AG04450 (cell line): ENCODE data around the gene MGLL. TPM values are rescaled to one million over a fixed set of nuclear protein-coding genes. Genes with fewer than 3 reads are reported as not detected.

ENCODE experiments used
- CTCF ChIA-PET: fragments of 300-600, 350-600 bp; formaldehyde crosslinking; extraction: SDS; loops from one replicate; lab custom pipeline; 2022; ENCODE audit warnings: antibody characterized with exemption, inconsistent platforms; lab: Charles Lee
- POLR2A ChIA-PET: fragments of 350-600 bp; formaldehyde crosslinking; extraction: SDS; loops from one replicate; lab custom pipeline; 2021; ENCODE audit warnings: antibody characterized with exemption, inconsistent platforms; lab: Yijun Ruan, JAX
- DNase-seq: peaks from one replicate; pipeline ENCODE4 v3.0.0-alpha.2; 2011; ENCODE audit warnings: low read depth, low spot score
- H3K27ac ChIP-seq: one replicate; pipeline ENCODE4 v1.5.1; 2012; ENCODE audit warnings: low read depth, low read length, control low read depth
- H3K27me3 ChIP-seq: one replicate; pipeline ENCODE4 v1.6.0; 2012; ENCODE audit warnings: low read length; ENCODE audit not compliant: control insufficient read depth, insufficient read depth
- H3K4me3 ChIP-seq: 2 replicates; pipeline ENCODE4 v1.5.1; 2011; ENCODE audit warnings: mild to moderate bottlenecking, low read depth, low read length, control low read depth
- H3K9me3 ChIP-seq: 2 replicates; pipeline ENCODE4 v1.5.1; 2012; ENCODE audit warnings: low read length; ENCODE audit not compliant: control insufficient read depth, insufficient read depth
- CTCF ChIP-seq: IDR thresholded peaks from 2 replicates; pipeline ENCODE4 v1.5.1; 2011; ENCODE audit warnings: low read depth, low read length, control low read depth, inconsistent platforms
- polyA plus RNA-seq: library from polyadenylated mRNA; depleted of rRNA; stranded (reverse); fragments of >200 nt; gene quantifications from 2 replicates; pipeline ENCODE4 v1.2.3, GENCODE V29; 2011

MGLL gene
- polyA plus RNA-seq, 1 experiment = 49.1 TPM

- POLR2A ChIA-PET = no interaction called here
- H3K27me3 ChIP-seq = peaks cover 32% of the 10 kb centered on the region
- no peaks in the 10 kb centered on the region for H3K9me3 ChIP-seq
- CTCF ChIA-PET = interaction anchor here (1.3 kb wide), 1 partner anchor 8 kb away, joined by 5 read pairs; no protein-coding TSS in a partner anchor
- H3K27ac ChIP-seq = no peak overlapping the region
- TF ChIP-seq CTCF = no peak
- DNase-seq = no peak
- no peak overlapping the region for H3K4me3 ChIP-seq
These were observed 27.1 kb upstream of the MGLL start for GRCh38 chr3:127849368-127849767.

GRCh38 chr3:127848131-127849129, 26.1 kb upstream of the MGLL start:
- DNase-seq = no peak
- Histone ChIP-seq H3K27me3 (peaks cover 30% of the 10 kb centered on the region), H3K27ac (no peak overlapping the region), H3K9me3 (no peaks in the 10 kb centered on the region), H3K4me3 (no peak overlapping the region)
- POLR2A ChIA-PET = no interaction called here
- TF ChIP-seq CTCF = no peak
- CTCF ChIA-PET = interaction anchor here (0.6 to 1.3 kb wide), 3 partner anchors 9 to 153 kb away, joined by 3 to 5 read pairs (median 5); no protein-coding TSS in a partner anchor

GRCh38 chr3:127847236-127847720, 25.0 kb upstream of the MGLL start:
- Histone ChIP-seq H3K4me3 (no peak overlapping the region), H3K9me3 (no peaks in the 10 kb centered on the region), H3K27ac (no peak overlapping the region), H3K27me3 (peaks cover 34% of the 10 kb centered on the region)
- ChIA-PET CTCF (no interaction called here), POLR2A (no interaction called here)
- DNase-seq = no peak
- TF ChIP-seq CTCF = no peak

GRCh38 chr3:127846576-127846975, 24.3 kb upstream of the MGLL start:
- no peak overlapping the region for H3K4me3 ChIP-seq
- no peak for TF ChIP-seq CTCF
- H3K9me3 ChIP-seq = no peaks in the 10 kb centered on the region
- no peak overlapping the region for H3K27ac ChIP-seq
- CTCF ChIA-PET = no interaction called here
- no peak for DNase-seq
- peaks cover 40% of the 10 kb centered on the region for H3K27me3 ChIP-seq
- POLR2A ChIA-PET = no interaction called here
